DOHH2 (cell line): ENCODE measurements around the gene TOB1.

Experiments
- H3F3A ChIP-seq: fragments of 200-600 bp; sonication (generic), shearing (Covaris generic); 2 replicates; pipeline ENCODE4 v1.6.0; 2016; ENCODE audit warnings: antibody characterized with exemption, mild to moderate bottlenecking; ENCODE audit not compliant: control insufficient read depth, insufficient read depth
- H3K27ac ChIP-seq: fragments of 200-600 bp; sonication (generic); 2 replicates; pipeline ENCODE4 v1.5.1; 2014; ENCODE audit warnings: low read depth, mild to moderate bottlenecking, low read length, moderate library complexity
- H3K27me3 ChIP-seq: fragments of 200-600 bp; sonication (generic); 2 replicates; pipeline ENCODE4 v1.6.1; 2014; ENCODE audit warnings: mild to moderate bottlenecking, low read length, mixed read lengths; ENCODE audit not compliant: control insufficient read depth
- H3K36me3 ChIP-seq: fragments of 200-600 bp; sonication (generic); 2 replicates; pipeline ENCODE4 v1.6.1; 2014; ENCODE audit warnings: mild to moderate bottlenecking, low read length, moderate library complexity, mixed read lengths; ENCODE audit not compliant: control insufficient read depth
- H3K4me1 ChIP-seq: fragments of 200-600 bp; sonication (generic); 2 replicates; pipeline ENCODE4 v1.6.1; 2014; ENCODE audit warnings: mild to moderate bottlenecking, low read length, mixed read lengths; ENCODE audit not compliant: control insufficient read depth
- H3K4me2 ChIP-seq: fragments of 200-600 bp; sonication (generic); 2 replicates; pipeline ENCODE4 v1.6.0; 2014; ENCODE audit warnings: mild to moderate bottlenecking, low read length, moderate library complexity
- H3K4me3 ChIP-seq: fragments of 200-600 bp; sonication (generic); 2 replicates; pipeline ENCODE4 v1.5.1; 2014; ENCODE audit warnings: mild to moderate bottlenecking, low read length, mixed read lengths
- H3K79me2 ChIP-seq: fragments of 200-600 bp; sonication (generic); 2 replicates; pipeline ENCODE4 v1.6.1; 2014; ENCODE audit warnings: mild to moderate bottlenecking, low read length, mixed read lengths; ENCODE audit not compliant: control insufficient read depth
- H3K9me2 ChIP-seq: fragments of 200-600 bp; sonication (generic); replicated peaks from 2 replicates; pipeline ENCODE4 v1.6.1; 2014; ENCODE audit warnings: mild to moderate bottlenecking, low read length, mixed read lengths; ENCODE audit not compliant: control insufficient read depth
- H3K9me3 ChIP-seq: fragments of 200-600 bp; sonication (generic); 2 replicates; pipeline ENCODE4 v1.6.1; 2014; ENCODE audit warnings: antibody characterized with exemption, low read length, mixed read lengths; ENCODE audit not compliant: control insufficient read depth, insufficient read depth
- H4K20me1 ChIP-seq: fragments of 200-600 bp; sonication (generic); 2 replicates; pipeline ENCODE4 v1.6.0; 2014; ENCODE audit warnings: low read depth, mild to moderate bottlenecking, antibody characterized with exemption, low read length, moderate library complexity; ENCODE audit not compliant: control insufficient read depth, insufficient read depth
- EZH2phosphoT487 ChIP-seq: fragments of 200-600 bp; sonication (generic); IDR thresholded peaks from 2 replicates; pipeline ENCODE4 v1.6.1; 2017; ENCODE audit warnings: borderline replicate concordance, mild to moderate bottlenecking, antibody characterized with exemption, low read length, moderate library complexity, mixed read lengths
- TF ChIP-seq, protein P1 (sequence below): fragments of 200-600 bp; sonication (generic); IDR thresholded peaks from one replicate; pipeline ENCODE4 v1.5.1; 2014; ENCODE audit warnings: antibody characterized with exemption, mild to moderate bottlenecking, low read depth, low read length; ENCODE audit not compliant: poor library complexity, severe bottlenecking

Gene TOB1

DNA sequence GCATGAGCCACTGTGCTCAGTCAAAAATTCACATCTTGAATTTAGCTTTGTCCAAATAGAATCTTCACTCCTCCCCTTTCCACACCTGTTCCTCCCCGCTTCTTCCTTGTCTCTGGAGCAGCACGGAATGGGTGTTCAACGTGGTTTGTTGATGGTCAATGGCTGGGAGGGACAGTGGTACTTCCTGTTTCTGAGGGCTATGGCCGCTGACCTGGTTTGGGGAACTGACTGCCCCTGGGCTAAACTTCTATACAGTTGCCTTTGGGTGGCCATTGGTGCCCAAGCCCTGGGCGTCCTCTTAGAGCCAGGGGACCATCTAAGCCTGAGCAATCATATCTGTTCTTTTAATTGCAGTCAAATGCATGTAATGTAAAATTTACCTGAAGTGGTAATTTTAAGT, 49.9 kb downstream of the TOB1 start:
- Histone ChIP-seq H3K4me3 (no peak overlapping the region), H3K27ac (no peak overlapping the region), H3K9me3 (no peaks in the 10 kb centered on the region), H3F3A (no peaks in the 10 kb centered on the region), H3K4me2 (no peak overlapping the region), H4K20me1 (no peaks in the 10 kb centered on the region), H3K36me3 (no peaks in the 10 kb centered on the region), H3K4me1 (no peaks in the 10 kb centered on the region), H3K27me3 (no peaks in the 10 kb centered on the region), H3K79me2 (no peaks in the 10 kb centered on the region), H3K9me2 (no peaks in the 10 kb centered on the region)
- TF ChIP-seq, protein P1, sequence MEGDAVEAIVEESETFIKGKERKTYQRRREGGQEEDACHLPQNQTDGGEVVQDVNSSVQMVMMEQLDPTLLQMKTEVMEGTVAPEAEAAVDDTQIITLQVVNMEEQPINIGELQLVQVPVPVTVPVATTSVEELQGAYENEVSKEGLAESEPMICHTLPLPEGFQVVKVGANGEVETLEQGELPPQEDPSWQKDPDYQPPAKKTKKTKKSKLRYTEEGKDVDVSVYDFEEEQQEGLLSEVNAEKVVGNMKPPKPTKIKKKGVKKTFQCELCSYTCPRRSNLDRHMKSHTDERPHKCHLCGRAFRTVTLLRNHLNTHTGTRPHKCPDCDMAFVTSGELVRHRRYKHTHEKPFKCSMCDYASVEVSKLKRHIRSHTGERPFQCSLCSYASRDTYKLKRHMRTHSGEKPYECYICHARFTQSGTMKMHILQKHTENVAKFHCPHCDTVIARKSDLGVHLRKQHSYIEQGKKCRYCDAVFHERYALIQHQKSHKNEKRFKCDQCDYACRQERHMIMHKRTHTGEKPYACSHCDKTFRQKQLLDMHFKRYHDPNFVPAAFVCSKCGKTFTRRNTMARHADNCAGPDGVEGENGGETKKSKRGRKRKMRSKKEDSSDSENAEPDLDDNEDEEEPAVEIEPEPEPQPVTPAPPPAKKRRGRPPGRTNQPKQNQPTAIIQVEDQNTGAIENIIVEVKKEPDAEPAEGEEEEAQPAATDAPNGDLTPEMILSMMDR, result no peak
- no peak for TF ChIP-seq EZH2phosphoT487

DNA sequence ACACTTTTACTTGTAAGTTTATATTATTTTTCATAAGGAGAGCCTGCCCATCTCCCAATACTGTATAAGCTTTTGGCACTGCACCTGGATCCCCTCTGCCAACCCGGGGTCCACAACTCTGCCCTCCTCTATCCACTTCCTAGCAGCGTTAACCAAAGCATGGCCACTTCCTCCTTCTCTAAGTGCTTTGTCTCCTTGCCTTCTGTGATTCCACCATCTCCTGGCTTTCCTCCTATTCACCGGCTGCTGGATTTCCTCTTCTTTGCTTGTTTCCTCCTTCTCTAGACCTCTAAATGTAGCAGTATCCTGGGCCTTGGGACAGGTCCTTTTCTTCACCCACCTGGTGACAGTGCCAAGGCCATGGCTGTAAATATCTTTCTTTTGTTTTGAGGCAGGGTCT, 50.8 kb downstream of the TOB1 start:
- TF ChIP-seq, protein P1, result no peak
- TF ChIP-seq EZH2phosphoT487, result no peak
- H3K79me2 ChIP-seq, result no peaks in the 10 kb centered on the region

DNA sequence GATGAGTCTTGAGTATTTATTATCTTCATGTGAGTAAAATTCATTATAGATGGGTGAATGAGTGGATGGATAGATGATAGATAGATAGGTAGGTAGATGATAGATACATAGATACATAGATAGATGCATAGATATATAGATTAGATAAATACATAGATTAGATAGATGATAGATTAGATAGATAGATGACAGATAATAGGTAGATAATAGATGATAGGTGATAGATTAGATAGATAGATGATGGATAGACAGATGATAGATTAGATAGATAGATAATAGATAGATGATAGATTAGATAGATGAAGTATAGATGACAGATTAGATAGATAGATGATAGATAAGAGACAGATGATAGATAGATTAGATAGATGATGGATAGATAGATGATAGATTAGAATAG, 52.6 kb downstream of the TOB1 start:
- TF ChIP-seq, protein P1, result no peak
- no peak for TF ChIP-seq EZH2phosphoT487
- Histone ChIP-seq H3K4me2 (no peak overlapping the region), H3K9me2 (no peaks in the 10 kb centered on the region), H3K4me1 (no peaks in the 10 kb centered on the region), H3K36me3 (no peaks in the 10 kb centered on the region), H3K79me2 (no peaks in the 10 kb centered on the region), H3K27me3 (no peaks in the 10 kb centered on the region), H3F3A (no peaks in the 10 kb centered on the region), H3K27ac (no peak overlapping the region), H3K4me3 (no peak overlapping the region), H3K9me3 (no peaks in the 10 kb centered on the region), H4K20me1 (no peaks in the 10 kb centered on the region)

More for the DNA sequence above, 50.8 kb downstream of the TOB1 start:
- Histone ChIP-seq H3K36me3 (no peaks in the 10 kb centered on the region), H3K9me3 (no peaks in the 10 kb centered on the region), H3K27ac (no peak overlapping the region), H4K20me1 (no peaks in the 10 kb centered on the region), H3F3A (no peaks in the 10 kb centered on the region), H3K4me1 (no peaks in the 10 kb centered on the region), H3K4me3 (no peak overlapping the region), H3K4me2 (no peak overlapping the region), H3K9me2 (no peaks in the 10 kb centered on the region), H3K27me3 (no peaks in the 10 kb centered on the region)
